Measurements from ENCODE around the gene NUDT13. TPM values are rescaled to one million over a fixed set of nuclear protein-coding genes. Genes with fewer than 3 reads are reported as not detected.
A peak's percentile ranks its signal among the peaks of the same experiment; 100 is the strongest.

The NUDT13 gene
- total and polyA plus RNA-seq, 2 of the 8 experiments (the other 6 are each of a cell fraction or from before 2014, with no cell fraction given): 1.5 to 1.9 TPM

- TF ChIP-seq ATF2 (IDR thresholded peaks at IDR 0.05; ENCODE audit: low read length) (no peak), NANOG (IDR thresholded peaks at IDR 0.05; ENCODE audit: insufficient read depth, low read depth, low read length, poor library complexity, severe bottlenecking) (no peak), JUND (IDR thresholded peaks at IDR 0.05; ENCODE audit: low read length) (no peak), EGR1 (IDR thresholded peaks at IDR 0.05; ENCODE audit: borderline replicate concordance, low read depth, low read length) (peak; percentile 55), JUN (IDR thresholded peaks at IDR 0.05; ENCODE audit: low read depth, low read length) (no peak), POLR2A (IDR thresholded peaks at IDR 0.05; ENCODE audit: control extremely low read depth in 1 of 2, low read depth in 2 of 2, low read length in 2 of 2) (peak; percentile 67 to 93), NRF1 (IDR thresholded peaks at IDR 0.05; ENCODE audit: low read depth, low read length) (no peak), BCL11A (IDR thresholded peaks at IDR 0.05; ENCODE audit: low read depth in 2 of 2, low read length in 2 of 2) (no peak), CTCF (IDR thresholded peaks at IDR 0.05; ENCODE audit: control extremely low read depth in 1 of 3, insufficient read depth in 1 of 3, low read depth in 1 of 3, low read length in 3 of 3) (peak in 1 of 3 experiments; percentile 7; a peak in 1 of 4 replicates), ATF3 (IDR thresholded peaks at IDR 0.05; ENCODE audit: insufficient read depth, low read depth, low read length) (peak; percentile 93), GTF2F1 (IDR thresholded peaks at IDR 0.05; ENCODE audit: borderline replicate concordance, low read depth, low read length) (peak; percentile 50; the same call in 1 of the 2 replicates), SP2 (IDR thresholded peaks at IDR 0.05; ENCODE audit: low read length) (no peak), RAD21 (IDR thresholded peaks at IDR 0.05 in 1 of 2, conservative IDR thresholded peaks at IDR 0.05 in 1 of 2; ENCODE audit: low read depth in 2 of 2, low read length in 2 of 2) (no peak), MAFK (IDR thresholded peaks at IDR 0.05; ENCODE audit: low read depth, low read length) (no peak), HDAC2 (IDR thresholded peaks at IDR 0.05; ENCODE audit: borderline replicate concordance in 1 of 2, low read depth in 2 of 2, low read length in 2 of 2) (peak in 1 of 2 experiments; percentile 88; a peak in 1 of 4 replicates), CREB1 (IDR thresholded peaks at IDR 0.05) (peak; percentile 100), SIRT6 (IDR thresholded peaks at IDR 0.05; ENCODE audit: low read length) (no peak), TCF12 (IDR thresholded peaks at IDR 0.05; ENCODE audit: low read depth, low read length) (no peak)
- TF ChIP-seq, protein P1, sequence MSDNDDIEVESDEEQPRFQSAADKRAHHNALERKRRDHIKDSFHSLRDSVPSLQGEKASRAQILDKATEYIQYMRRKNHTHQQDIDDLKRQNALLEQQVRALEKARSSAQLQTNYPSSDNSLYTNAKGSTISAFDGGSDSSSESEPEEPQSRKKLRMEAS (IDR thresholded peaks at IDR 0.05): no peak
Measured at GRCh38 chr10:73167783-73168464, 57.7 kb downstream of the NUDT13 start, which contains the start of the genes ECD and FAM149B1 (continued).
